DND-41 (cell line): ENCODE data around the gene BMX.

Source experiments
- ATAC-seq: fragments of 200-7000 bp; cut with Tn5 transposase; 3 replicates; pipeline ENCODE4 v1.9.1; 2021; ENCODE audit warnings: low read depth; ENCODE audit not compliant: insufficient read depth
- DNase-seq: peaks from one replicate; pipeline ENCODE4 v3.0.0-alpha.2; 2020
- H2AFZ ChIP-seq: 2 replicates; pipeline ENCODE4 v1.6.0; 2012; ENCODE audit warnings: low read depth, low read length
- H3K27ac ChIP-seq: 2 replicates; pipeline ENCODE4 v1.5.1; 2012; ENCODE audit warnings: low read length, inconsistent platforms
- H3K27me3 ChIP-seq: fragments of 200-600 bp; sonication (generic); 2 replicates; pipeline ENCODE4 v1.6.0; 2012; ENCODE audit warnings: low read length, mild to moderate bottlenecking, inconsistent platforms; ENCODE audit not compliant: insufficient read depth, poor library complexity
- H3K36me3 ChIP-seq: 2 replicates; pipeline ENCODE4 v1.5.1; 2012; ENCODE audit warnings: low read length, inconsistent platforms; ENCODE audit not compliant: insufficient read depth
- H3K4me1 ChIP-seq: 2 replicates; pipeline ENCODE4 v1.5.1; 2012; ENCODE audit warnings: mild to moderate bottlenecking, low read length; ENCODE audit not compliant: insufficient read depth
- H3K4me2 ChIP-seq: 2 replicates; pipeline ENCODE4 v1.6.0; 2012; ENCODE audit warnings: mild to moderate bottlenecking, moderate library complexity, low read length, inconsistent platforms; ENCODE audit not compliant: insufficient read depth
- H3K4me3 ChIP-seq, 2 experiments: fragments of 200-600 bp in 1 of 2; shearing (Covaris generic) in 1 of 2; 2 replicates each; pipeline ENCODE4 v1.5.1; 2012 to 2016; ENCODE audit warnings: inconsistent platforms in 2 of 2, low read length in 2 of 2, mild to moderate bottlenecking in 2 of 2, low read depth in 1 of 2, moderate library complexity in 1 of 2
- H3K79me2 ChIP-seq: 2 replicates; pipeline ENCODE4 v1.6.0; 2012; ENCODE audit warnings: low read length, inconsistent platforms; ENCODE audit not compliant: insufficient read depth
- H3K9ac ChIP-seq: 2 replicates; pipeline ENCODE4 v1.6.0; 2012; ENCODE audit warnings: low read depth, mild to moderate bottlenecking, inconsistent platforms, low read length, moderate library complexity
- H3K9me3 ChIP-seq: 2 replicates; pipeline ENCODE4 v1.5.1; 2012; ENCODE audit warnings: low read length, moderate library complexity, mild to moderate bottlenecking, inconsistent platforms; ENCODE audit not compliant: insufficient read depth, severe bottlenecking
- H4K20me1 ChIP-seq: 2 replicates; pipeline ENCODE4 v1.6.0; 2012; ENCODE audit warnings: low read length; ENCODE audit not compliant: insufficient read depth
- CTCF ChIP-seq: IDR thresholded peaks from 2 replicates; pipeline ENCODE4 v1.5.1; 2012; ENCODE audit warnings: borderline replicate concordance, low read length, moderate library complexity, mild to moderate bottlenecking; ENCODE audit not compliant: poor library complexity, severe bottlenecking; ENCODE audit errors: extremely low read depth
- EZH2 ChIP-seq: IDR thresholded peaks from 3 replicates; pipeline ENCODE4 v1.6.1; 2012; ENCODE audit warnings: borderline replicate concordance, low read depth, mild to moderate bottlenecking, moderate library complexity, low read length, inconsistent platforms; ENCODE audit not compliant: severe bottlenecking

Gene BMX

DNA sequence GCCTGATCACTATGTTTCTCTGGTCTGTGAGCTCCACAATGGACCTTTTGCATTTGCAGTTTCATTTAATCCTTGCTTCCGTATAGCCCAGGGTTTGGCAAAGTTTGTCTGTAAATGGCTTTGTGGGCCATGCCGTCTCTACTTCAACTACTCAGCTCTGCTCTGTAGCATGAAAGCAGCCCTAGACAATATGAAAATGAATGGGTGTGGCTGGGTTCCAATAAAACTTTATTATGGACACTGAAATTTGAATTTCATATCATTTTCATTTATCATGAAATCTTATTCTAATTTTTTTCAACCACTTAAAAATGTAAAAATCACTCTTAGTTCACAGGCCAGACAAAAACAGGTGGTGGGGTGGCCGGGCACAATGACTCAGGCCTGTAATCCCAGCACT lies 58.6 kb downstream of the BMX start:
- H3K9ac ChIP-seq: no peak overlapping the region
- H3K4me2 ChIP-seq: no peak overlapping the region
- no peak overlapping the region for H2AFZ ChIP-seq
- ATAC-seq (no peak), DNase-seq (no peak)
- H4K20me1 ChIP-seq: no peaks in the 10 kb centered on the region
- H3K27me3 ChIP-seq: no peaks in the 10 kb centered on the region
- no peaks in the 10 kb centered on the region for H3K36me3 ChIP-seq
- H3K4me3 ChIP-seq: no peak overlapping the region
- no peak overlapping the region for H3K27ac ChIP-seq
- H3K9me3 ChIP-seq: no peaks in the 10 kb centered on the region
- TF ChIP-seq EZH2 (no peak), CTCF (no peak)
- no peaks in the 10 kb centered on the region for H3K79me2 ChIP-seq
- no peaks in the 10 kb centered on the region for H3K4me1 ChIP-seq

- Histone ChIP-seq H3K9ac (no peak overlapping the region), H4K20me1 (no peaks in the 10 kb centered on the region), H3K79me2 (no peaks in the 10 kb centered on the region), H3K4me1 (no peaks in the 10 kb centered on the region), H3K36me3 (no peaks in the 10 kb centered on the region), H3K27ac (no peak overlapping the region), H3K9me3 (no peaks in the 10 kb centered on the region), H3K4me3 (no peak overlapping the region), H3K27me3 (no peaks in the 10 kb centered on the region), H2AFZ (no peak overlapping the region), H3K4me2 (no peak overlapping the region)
- ATAC-seq (no peak), DNase-seq (no peak)
- no peak for TF ChIP-seq EZH2
- TF ChIP-seq CTCF: no peak
Measured at GRCh38 chrX:15560924-15561323, 60.3 kb downstream of the BMX start.

GRCh38 chrX:15563056-15563455 lies 62.4 kb downstream of the BMX start:
- no peak for TF ChIP-seq CTCF
- no peak for TF ChIP-seq EZH2
- H3K4me2 ChIP-seq: no peak overlapping the region
- H3K9me3 ChIP-seq: no peaks in the 10 kb centered on the region
- no peaks in the 10 kb centered on the region for H3K79me2 ChIP-seq
- H4K20me1 ChIP-seq: no peaks in the 10 kb centered on the region
- no peak overlapping the region for H2AFZ ChIP-seq
- no peak overlapping the region for H3K9ac ChIP-seq
- no peaks in the 10 kb centered on the region for H3K36me3 ChIP-seq
- DNase-seq (no peak), ATAC-seq (no peak)
- no peak overlapping the region for H3K4me3 ChIP-seq
- no peaks in the 10 kb centered on the region for H3K4me1 ChIP-seq
- no peaks in the 10 kb centered on the region for H3K27me3 ChIP-seq
- no peak overlapping the region for H3K27ac ChIP-seq

DNA sequence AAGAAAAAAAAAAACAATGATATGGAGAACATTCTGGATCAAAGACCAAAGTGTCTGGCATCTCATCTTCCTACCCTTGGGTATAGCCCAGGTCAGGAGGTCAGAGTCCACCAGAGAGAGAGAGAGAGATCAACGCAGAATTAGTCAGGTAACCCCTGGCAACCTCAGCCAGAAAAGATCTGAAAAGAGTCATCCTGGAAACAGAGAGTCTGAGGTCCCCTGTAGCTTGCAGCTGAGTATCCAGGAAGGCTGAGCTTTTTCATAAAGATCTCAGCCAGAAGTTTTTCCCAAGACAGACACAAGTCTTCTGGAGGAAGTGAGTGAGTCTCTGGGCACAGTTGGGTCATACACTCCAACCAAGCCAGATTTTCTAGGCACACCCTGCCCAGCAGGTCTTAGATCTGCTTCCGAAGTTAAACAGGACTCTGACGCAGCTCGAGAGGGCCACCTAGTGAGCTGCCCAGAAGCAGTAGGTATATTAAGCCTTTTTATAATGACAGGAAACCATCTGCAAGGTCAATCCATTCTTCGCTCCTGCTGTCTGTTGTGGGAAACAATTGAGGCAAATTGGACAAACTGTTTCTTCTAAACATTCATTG lies 64.5 kb downstream of the BMX start:
- H3K79me2 ChIP-seq: no peaks in the 10 kb centered on the region
- no peaks in the 10 kb centered on the region for H3K27me3 ChIP-seq
- TF ChIP-seq EZH2 (no peak), CTCF (peak; percentile 36)
- no peaks in the 10 kb centered on the region for H3K4me1 ChIP-seq
- H3K27ac ChIP-seq: no peak overlapping the region
- H4K20me1 ChIP-seq: no peaks in the 10 kb centered on the region
- H3K9me3 ChIP-seq: no peaks in the 10 kb centered on the region
- H3K36me3 ChIP-seq: no peaks in the 10 kb centered on the region
- no peak overlapping the region for H2AFZ ChIP-seq
- peak; percentile 3 for DNase-seq
- H3K9ac ChIP-seq: no peak overlapping the region
- no peak for ATAC-seq
- H3K4me2 ChIP-seq: no peak overlapping the region
- no peak overlapping the region for H3K4me3 ChIP-seq
